ENCODE measurements around the gene CCDC117.
"Not testable (repeated sequence)": the region's sequence is repeated elsewhere in the genome, so short reads cannot be mapped to it uniquely, and the experiment has no call there.

CCDC117 gene

DNA sequence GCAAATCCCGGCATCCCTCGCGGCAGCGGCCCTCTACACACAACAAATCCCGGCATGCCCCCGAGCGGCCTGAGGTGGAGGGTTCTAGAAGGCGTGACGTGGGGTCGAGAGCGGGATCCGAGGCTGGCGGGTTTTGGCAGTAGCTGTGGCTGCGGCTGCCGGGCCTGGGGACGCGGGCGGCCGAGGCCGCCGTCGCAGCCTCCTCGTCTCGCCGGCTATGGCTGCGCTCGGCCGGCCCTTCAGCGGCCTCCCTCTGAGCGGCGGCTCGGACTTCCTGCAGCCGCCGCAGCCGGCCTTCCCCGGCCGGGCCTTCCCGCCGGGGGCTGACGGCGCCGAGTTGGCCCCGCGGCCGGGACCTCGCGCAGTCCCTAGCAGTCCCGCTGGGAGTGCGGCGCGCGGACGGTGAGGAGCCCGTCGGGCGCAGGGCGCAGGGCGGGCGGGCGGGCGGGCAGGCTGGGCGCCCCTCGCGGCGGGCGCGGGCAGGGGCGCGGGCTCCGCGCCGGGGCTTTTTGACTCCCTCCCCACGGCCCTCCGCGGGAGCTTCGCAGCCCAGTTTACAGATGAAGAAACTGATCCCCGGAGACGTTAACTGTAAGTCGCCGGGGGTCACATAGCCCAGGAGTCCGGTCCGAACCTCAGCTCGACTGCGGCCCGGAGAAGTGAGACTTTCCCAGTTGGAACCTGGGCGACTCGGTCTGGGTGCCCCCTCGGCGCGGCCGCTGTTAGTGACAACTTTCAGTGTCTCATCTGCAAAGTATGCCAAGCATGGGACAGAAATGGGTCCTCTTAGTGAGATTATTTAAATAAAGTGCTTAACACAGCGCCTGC lies at the start of gene CCDC117:
Gene CCDC117 (plus strand): TSS at position 63 of the 828 bp plus-strand sequence. CDS start 155 bp downstream, at position 218.
- H3K27ac ChIP-seq (ENCODE audit: low read depth, low read length), result peak within 1 kb of the TSS; percentile 93
- H3K27me3 ChIP-seq (ENCODE audit: control insufficient read depth in 1 of 2, insufficient read depth in 2 of 2, low read length in 2 of 2), result no peaks in the 10 kb centered on the region
- H3K9ac ChIP-seq (ENCODE audit: low read depth in 1 of 2, low read length in 2 of 2), result peak within 1 kb of the TSS; percentile 75 to 76
- H3K9me3 ChIP-seq (ENCODE audit: control insufficient read depth in 1 of 2, low read length in 2 of 2), result no peaks in the 10 kb centered on the region
- peaks cover 0 to 8% of the 10 kb centered on the region in 2 donors for H3K4me1 ChIP-seq (ENCODE audit: control insufficient read depth in 1 of 2, insufficient read depth in 2 of 2, low read length in 2 of 2)
- peak within 1 kb of the TSS; percentile 73 to 81 for H3K4me3 ChIP-seq (ENCODE audit: low read depth in 1 of 2, low read length in 2 of 2)
- peaks cover 0 to 17% of the 10 kb centered on the region in 2 donors for H3K36me3 ChIP-seq (ENCODE audit: control insufficient read depth in 1 of 2, insufficient read depth in 2 of 2, low read length in 2 of 2)

- peaks cover 7 to 19% of the 10 kb centered on the region in 2 donors for H3K36me3 ChIP-seq (ENCODE audit: control insufficient read depth in 1 of 2, insufficient read depth in 2 of 2, low read length in 2 of 2)
- no peaks in the 10 kb centered on the region for H3K9me3 ChIP-seq (ENCODE audit: control insufficient read depth in 1 of 2, low read length in 2 of 2)
- H3K4me3 ChIP-seq (ENCODE audit: low read depth in 1 of 2, low read length in 2 of 2), result no peak overlapping the region
- no peak overlapping the region for H3K27ac ChIP-seq (ENCODE audit: low read depth, low read length)
- no peak overlapping the region for H3K9ac ChIP-seq (ENCODE audit: low read depth in 1 of 2, low read length in 2 of 2)
- no peaks in the 10 kb centered on the region for H3K4me1 ChIP-seq (ENCODE audit: control insufficient read depth in 1 of 2, insufficient read depth in 2 of 2, low read length in 2 of 2)
- H3K27me3 ChIP-seq (ENCODE audit: control insufficient read depth in 1 of 2, insufficient read depth in 2 of 2, low read length in 2 of 2), result no peaks in the 10 kb centered on the region
These were observed 44.5 kb upstream of the CCDC117 start for GRCh38 chr22:28728002-28728401.

GRCh38 chr22:28728621-28729313 lies 43.7 kb upstream of the CCDC117 start:
- H3K27ac ChIP-seq (ENCODE audit: low read depth, low read length), result no peak overlapping the region
- no peak overlapping the region for H3K4me3 ChIP-seq (ENCODE audit: low read depth in 1 of 2, low read length in 2 of 2)
- H3K27me3 ChIP-seq (ENCODE audit: control insufficient read depth in 1 of 2, insufficient read depth in 2 of 2, low read length in 2 of 2), result no peaks in the 10 kb centered on the region
- H3K4me1 ChIP-seq (ENCODE audit: control insufficient read depth in 1 of 2, insufficient read depth in 2 of 2, low read length in 2 of 2), result no peaks in the 10 kb centered on the region
- H3K36me3 ChIP-seq (ENCODE audit: control insufficient read depth in 1 of 2, insufficient read depth in 2 of 2, low read length in 2 of 2), result peaks cover 9 to 23% of the 10 kb centered on the region in 2 donors
- H3K9ac ChIP-seq (ENCODE audit: low read depth in 1 of 2, low read length in 2 of 2), result no peak overlapping the region
- H3K9me3 ChIP-seq (ENCODE audit: control insufficient read depth in 1 of 2, low read length in 2 of 2), result no peaks in the 10 kb centered on the region

DNA sequence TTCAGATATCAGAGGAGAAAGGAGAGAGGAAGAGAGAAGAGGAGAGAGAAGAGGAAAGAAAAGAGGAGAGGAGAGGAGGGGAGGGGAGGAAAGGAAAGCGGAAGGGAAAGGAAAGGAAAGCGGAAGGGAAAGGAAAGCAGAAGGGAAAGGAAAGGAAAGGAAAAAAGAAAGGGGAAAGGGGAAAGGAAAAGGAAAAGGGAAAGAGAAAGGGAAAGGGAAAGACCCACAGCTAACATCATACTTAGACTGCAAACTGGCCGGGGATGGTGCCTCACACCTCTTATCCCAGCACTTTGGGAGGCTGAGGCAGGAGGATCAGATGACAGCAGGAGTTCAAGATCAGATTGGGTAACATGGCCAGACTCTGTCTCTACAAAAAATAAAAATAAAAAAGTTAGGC lies 42.3 kb upstream of the CCDC117 start:
- H3K4me1 ChIP-seq (ENCODE audit: control insufficient read depth in 1 of 2, insufficient read depth in 2 of 2, low read length in 2 of 2), result no peaks in the 10 kb centered on the region
- no peaks in the 10 kb centered on the region for H3K27me3 ChIP-seq (ENCODE audit: control insufficient read depth in 1 of 2, insufficient read depth in 2 of 2, low read length in 2 of 2)
- H3K9me3 ChIP-seq (ENCODE audit: control insufficient read depth in 1 of 2, low read length in 2 of 2), result no peaks in the 10 kb centered on the region
- no peak overlapping the region for H3K9ac ChIP-seq (ENCODE audit: low read depth in 1 of 2, low read length in 2 of 2)
- H3K4me3 ChIP-seq (ENCODE audit: low read depth in 1 of 2, low read length in 2 of 2), result no peak overlapping the region
- no peak overlapping the region for H3K27ac ChIP-seq (ENCODE audit: low read depth, low read length)
- H3K36me3 ChIP-seq (ENCODE audit: control insufficient read depth in 1 of 2, insufficient read depth in 2 of 2, low read length in 2 of 2), result peaks cover 11 to 18% of the 10 kb centered on the region in 2 donors

GRCh38 chr22:28734393-28734792 lies 38.1 kb upstream of the CCDC117 start:
- no peak overlapping the region for H3K27ac ChIP-seq (ENCODE audit: low read depth, low read length)
- no peak overlapping the region for H3K4me3 ChIP-seq (ENCODE audit: low read depth in 1 of 2, low read length in 2 of 2)
- H3K9ac ChIP-seq (ENCODE audit: low read depth in 1 of 2, low read length in 2 of 2), result no peak overlapping the region
- no peaks in the 10 kb centered on the region for H3K9me3 ChIP-seq (ENCODE audit: control insufficient read depth in 1 of 2, low read length in 2 of 2)
- peaks cover 3 to 9% of the 10 kb centered on the region in 2 donors for H3K4me1 ChIP-seq (ENCODE audit: control insufficient read depth in 1 of 2, insufficient read depth in 2 of 2, low read length in 2 of 2)
- H3K27me3 ChIP-seq (ENCODE audit: control insufficient read depth in 1 of 2, insufficient read depth in 2 of 2, low read length in 2 of 2), result no peaks in the 10 kb centered on the region
- H3K36me3 ChIP-seq (ENCODE audit: control insufficient read depth in 1 of 2, insufficient read depth in 2 of 2, low read length in 2 of 2), result peaks cover 10 to 14% of the 10 kb centered on the region in 2 donors

- Histone ChIP-seq H3K27ac (ENCODE audit: low read depth, low read length) (no peak overlapping the region), H3K9me3 (ENCODE audit: control insufficient read depth in 1 of 2, low read length in 2 of 2) (no peaks in the 10 kb centered on the region), H3K27me3 (ENCODE audit: control insufficient read depth in 1 of 2, insufficient read depth in 2 of 2, low read length in 2 of 2) (no peaks in the 10 kb centered on the region), H3K4me3 (ENCODE audit: low read depth in 1 of 2, low read length in 2 of 2) (no peak overlapping the region), H3K36me3 (ENCODE audit: control insufficient read depth in 1 of 2, insufficient read depth in 2 of 2, low read length in 2 of 2) (peaks cover 10 to 14% of the 10 kb centered on the region in 2 donors), H3K9ac (ENCODE audit: low read depth in 1 of 2, low read length in 2 of 2) (no peak overlapping the region), H3K4me1 (ENCODE audit: control insufficient read depth in 1 of 2, insufficient read depth in 2 of 2, low read length in 2 of 2) (peaks cover 6 to 12% of the 10 kb centered on the region in 2 donors)
These were observed 36.0 kb upstream of the CCDC117 start for GRCh38 chr22:28736301-28737155.

- peaks cover 10 to 12% of the 10 kb centered on the region in 2 donors for H3K36me3 ChIP-seq (ENCODE audit: control insufficient read depth in 1 of 2, insufficient read depth in 2 of 2, low read length in 2 of 2)
- H3K9me3 ChIP-seq (ENCODE audit: control insufficient read depth in 1 of 2, low read length in 2 of 2), result no peaks in the 10 kb centered on the region
- H3K4me3 ChIP-seq (ENCODE audit: low read depth in 1 of 2, low read length in 2 of 2), result no peak overlapping the region
- H3K27ac ChIP-seq (ENCODE audit: low read depth, low read length), result no peak overlapping the region
- no peak overlapping the region for H3K9ac ChIP-seq (ENCODE audit: low read depth in 1 of 2, low read length in 2 of 2)
- no peaks in the 10 kb centered on the region for H3K27me3 ChIP-seq (ENCODE audit: control insufficient read depth in 1 of 2, insufficient read depth in 2 of 2, low read length in 2 of 2)
- H3K4me1 ChIP-seq (ENCODE audit: control insufficient read depth in 1 of 2, insufficient read depth in 2 of 2, low read length in 2 of 2), result peaks cover 7 to 12% of the 10 kb centered on the region in 2 donors
These were observed 34.8 kb upstream of the CCDC117 start for GRCh38 chr22:28737701-28738100.

- peaks cover 12 to 19% of the 10 kb centered on the region in 2 donors for H3K4me1 ChIP-seq (ENCODE audit: control insufficient read depth in 1 of 2, insufficient read depth in 2 of 2, low read length in 2 of 2)
- not testable (repeated sequence) for H3K4me3 ChIP-seq (ENCODE audit: low read depth in 1 of 2, low read length in 2 of 2); H3K9me3 ChIP-seq (ENCODE audit: control insufficient read depth in 1 of 2, low read length in 2 of 2); H3K9ac ChIP-seq (ENCODE audit: low read depth in 1 of 2, low read length in 2 of 2); H3K27ac ChIP-seq (ENCODE audit: low read depth, low read length); H3K36me3 ChIP-seq (ENCODE audit: control insufficient read depth in 1 of 2, insufficient read depth in 2 of 2, low read length in 2 of 2); H3K27me3 ChIP-seq (ENCODE audit: control insufficient read depth in 1 of 2, insufficient read depth in 2 of 2, low read length in 2 of 2)
These were observed 33.6 kb upstream of the CCDC117 start for GRCh38 chr22:28738876-28739275.

DNA sequence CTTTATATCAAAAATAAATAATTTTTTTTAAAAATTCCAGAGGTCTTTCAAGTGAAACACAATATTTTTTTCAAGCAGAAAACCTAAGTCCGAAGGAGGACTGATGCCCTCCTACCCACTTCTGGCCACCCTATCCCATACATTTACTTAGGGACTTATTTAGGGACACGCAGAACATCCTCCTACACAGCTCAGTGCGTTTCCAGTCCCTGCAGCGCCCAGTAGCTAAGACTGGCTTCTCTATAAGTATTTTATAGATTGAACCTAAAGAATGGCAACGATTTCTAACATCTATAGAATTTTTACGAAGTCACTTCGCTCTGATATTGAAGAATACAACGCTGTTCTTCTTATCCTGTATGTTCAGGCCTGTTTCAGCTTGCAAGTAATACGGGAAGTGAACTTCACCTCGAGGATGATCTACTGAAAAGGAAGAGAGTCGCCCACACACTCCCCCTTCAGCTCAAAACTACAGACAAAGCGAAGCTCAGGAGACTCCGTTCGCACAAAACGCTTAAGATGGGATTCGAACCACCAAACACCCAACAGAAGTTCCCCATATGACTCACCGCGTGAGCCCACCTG lies 31.2 kb upstream of the CCDC117 start:
- H3K4me3 ChIP-seq (ENCODE audit: low read depth in 1 of 2, low read length in 2 of 2), result peak overlapping the region; percentile 76 to 96
- no peaks in the 10 kb centered on the region for H3K27me3 ChIP-seq (ENCODE audit: control insufficient read depth in 1 of 2, insufficient read depth in 2 of 2, low read length in 2 of 2)
- peaks cover 12 to 19% of the 10 kb centered on the region in 2 donors for H3K4me1 ChIP-seq (ENCODE audit: control insufficient read depth in 1 of 2, insufficient read depth in 2 of 2, low read length in 2 of 2)
- H3K9me3 ChIP-seq (ENCODE audit: control insufficient read depth in 1 of 2, low read length in 2 of 2), result no peaks in the 10 kb centered on the region
- H3K27ac ChIP-seq (ENCODE audit: low read depth, low read length), result no peak overlapping the region
- peak overlapping the region; percentile 40 to 49 for H3K9ac ChIP-seq (ENCODE audit: low read depth in 1 of 2, low read length in 2 of 2)
- peaks cover 11 to 19% of the 10 kb centered on the region in 2 donors for H3K36me3 ChIP-seq (ENCODE audit: control insufficient read depth in 1 of 2, insufficient read depth in 2 of 2, low read length in 2 of 2)

Data from duodenal mucosa (tissue), 2 donors.